Liver (tissue), 9 donors: Measurements from ENCODE around the gene GRID1. TPM values are rescaled to one million over a fixed set of nuclear protein-coding genes. Genes with fewer than 3 reads are reported as not detected.

Experiments
- DNase-seq: peaks from one replicate; pipeline ENCODE4 v3.0.0-alpha.2; 2017; ENCODE audit warnings: low spot score
- H3K27ac ChIP-seq, 2 donors: one replicate each; pipeline ENCODE4 v1.7.0; 2013; ENCODE audit warnings: inconsistent platforms in 2 of 2, low read length in 2 of 2, control low read depth in 1 of 2, low read depth in 1 of 2, mild to moderate bottlenecking in 1 of 2
- H3K27me3 ChIP-seq, 4 donors: one replicate each; pipeline versions ENCODE4 v1.6.1 to v1.7.0; 2013; ENCODE audit warnings: low read length in 3 of 4, inconsistent platforms in 1 of 4, mild to moderate bottlenecking in 1 of 4, moderate library complexity in 1 of 4; ENCODE audit not compliant: control insufficient read depth in 4 of 4, insufficient read depth in 4 of 4
- H3K36me3 ChIP-seq, 4 donors: one replicate each; pipeline versions ENCODE4 v1.6.1 to v1.7.0; 2013; ENCODE audit warnings: low read length in 3 of 4, mild to moderate bottlenecking in 3 of 4, low read depth in 1 of 4, moderate library complexity in 1 of 4; ENCODE audit not compliant: control insufficient read depth in 4 of 4, insufficient read depth in 3 of 4
- H3K4me1 ChIP-seq, 4 donors: one replicate each; pipeline versions ENCODE4 v1.6.1 to v1.7.0; 2013; ENCODE audit warnings: low read length in 3 of 4, mild to moderate bottlenecking in 3 of 4, moderate library complexity in 1 of 4; ENCODE audit not compliant: control insufficient read depth in 4 of 4, insufficient read depth in 4 of 4
- H3K4me3 ChIP-seq, 3 donors: one replicate each; pipeline versions ENCODE4 v1.6.1 to v1.7.0; 2013; ENCODE audit warnings: low read length in 3 of 3, control low read depth in 1 of 3, low read depth in 1 of 3, mild to moderate bottlenecking in 1 of 3
- H3K9ac ChIP-seq, 2 donors: one replicate each; pipeline ENCODE4 v1.7.0; 2013; ENCODE audit warnings: low read length in 2 of 2, mild to moderate bottlenecking in 2 of 2, moderate library complexity in 2 of 2, control low read depth in 1 of 2, low read depth in 1 of 2
- H3K9me3 ChIP-seq, 4 donors: one replicate each; pipeline versions ENCODE4 v1.6.1 to v1.7.0; 2013; ENCODE audit warnings: low read length in 3 of 4; ENCODE audit not compliant: control insufficient read depth in 4 of 4
- FOXA1 ChIP-seq: IDR thresholded peaks from 2 replicates; pipeline ENCODE4 v1.6.1; 2016; ENCODE audit warnings: antibody characterized with exemption
- FOXA2 ChIP-seq: IDR thresholded peaks from 2 replicates; pipeline ENCODE4 v1.6.1; 2016; ENCODE audit warnings: antibody characterized with exemption
- GABPA ChIP-seq, 2 donors: IDR thresholded peaks in 1 of 2; conservative IDR thresholded peaks in 1 of 2; 2 replicates each; pipeline ENCODE4 v1.6.1; 2016; ENCODE audit warnings: antibody characterized with exemption in 2 of 2, mild to moderate bottlenecking in 1 of 2, moderate library complexity in 1 of 2
- HNF4A ChIP-seq, 2 donors: conservative IDR thresholded peaks; 2 replicates each; pipeline ENCODE4 v1.6.1; 2016; ENCODE audit warnings: antibody characterized with exemption in 2 of 2, mild to moderate bottlenecking in 2 of 2
- REST ChIP-seq: IDR thresholded peaks from 2 replicates; pipeline ENCODE4 v1.6.1; 2016; ENCODE audit warnings: antibody characterized with exemption, mild to moderate bottlenecking
- RXRA ChIP-seq, 2 donors: IDR thresholded peaks; 2 replicates each; pipeline ENCODE4 v1.6.1; 2017 to 2018; ENCODE audit warnings: antibody characterized with exemption in 2 of 2, mild to moderate bottlenecking in 1 of 2
- SP1 ChIP-seq: IDR thresholded peaks from 2 replicates; pipeline ENCODE4 v1.6.1; 2018; ENCODE audit warnings: antibody characterized with exemption, mild to moderate bottlenecking
- YY1 ChIP-seq: IDR thresholded peaks from 2 replicates; pipeline ENCODE4 v1.6.1; 2016; ENCODE audit warnings: antibody characterized with exemption, mild to moderate bottlenecking
- ZBTB33 ChIP-seq: IDR thresholded peaks from 2 replicates; pipeline ENCODE4 v1.6.1; 2016; ENCODE audit warnings: antibody characterized with exemption
- WGBS: extraction: QIAGEN DNeasy Blood & Tissue Kit; methylation state at CpG from one replicate; pipeline ENCODE4 v1.1.7; 2013; 5-methylcytosine and 5-hydroxymethylcytosine counted together
- polyA plus RNA-seq, 2 donors: library from polyadenylated mRNA; stranded (reverse) in 1 of 2; unstranded in 1 of 2; fragments of 200-250 nt in 1 of 2; fragments of >200 nt in 1 of 2; fragmentation: Nextera tagmentation in 1 of 2; extraction: Ambion mirVana in 1 of 2; gene quantifications; one replicate each; pipeline versions ENCODE4 v1.2.1 to v1.2.3, GENCODE V29; 2013 to 2015
- total RNA-seq, 2 donors: library from RNA; depleted of rRNA; stranded (reverse); fragments of >200 nt; gene quantifications; one replicate each; pipeline ENCODE4 v1.2.3, GENCODE V29; 2014
- TF ChIP-seq, protein P1 (sequence below): IDR thresholded peaks from 2 replicates; pipeline ENCODE4 v1.6.1; 2016; ENCODE audit warnings: antibody characterized with exemption
- TF ChIP-seq, protein P2 (sequence below): fragments of 150-350 bp; IDR thresholded peaks from 2 replicates; pipeline ENCODE4 v1.5.1; 2017; ENCODE audit warnings: improper control_type of control experiment, low read depth, low read length; ENCODE audit not compliant: missing input control
- donor health status: healthy.
- donor health status: healthy.
- donor health status: healthy.
- donor health status: healthy.
- donor health status: healthy.

The GRID1 gene
- total and polyA plus RNA-seq, 4 donors, result 0.09 to 0.17 (median 0.14) TPM; not detected in 1

GRCh38 chr10:85617751-85618546 lies 748.6 kb downstream of the GRID1 start:
- H3K9ac ChIP-seq, result no peak overlapping the region
- no peaks in the 10 kb centered on the region for H3K4me1 ChIP-seq
- WGBS, result 88% methylated on average over 9 of the region's 9 CpGs
- no peaks in the 10 kb centered on the region for H3K9me3 ChIP-seq
- H3K4me3 ChIP-seq, result no peak overlapping the region
- TF ChIP-seq RXRA (IDR thresholded peaks at IDR 0.05) (no peak), FOXA1 (no peak), SP1 (no peak)
- no peaks in the 10 kb centered on the region for H3K27me3 ChIP-seq
- H3K27ac ChIP-seq, result no peak overlapping the region
- no peaks in the 10 kb centered on the region for H3K36me3 ChIP-seq
- DNase-seq, result no peak

GRCh38 chr10:85615556-85615955 lies 751.0 kb downstream of the GRID1 start:
- WGBS, result 97% methylated on average over 4 of the region's 4 CpGs

More at GRCh38 chr10:85615556-85615955, 751.0 kb downstream of the GRID1 start:
- Histone ChIP-seq H3K27ac (no peak overlapping the region), H3K4me1 (no peaks in the 10 kb centered on the region), H3K9ac (no peak overlapping the region), H3K4me3 (no peak overlapping the region), H3K9me3 (no peaks in the 10 kb centered on the region), H3K27me3 (no peaks in the 10 kb centered on the region), H3K36me3 (no peaks in the 10 kb centered on the region)
- no peak for DNase-seq
- TF ChIP-seq YY1 (no peak), SP1 (no peak), GABPA (IDR thresholded peaks at IDR 0.05 in 1 of 2, conservative IDR thresholded peaks at IDR 0.05 in 1 of 2) (no peak), ZBTB33 (no peak), REST (no peak), RXRA (IDR thresholded peaks at IDR 0.05) (no peak), FOXA2 (no peak), HNF4A (conservative IDR thresholded peaks at IDR 0.05) (no peak)
- TF ChIP-seq, protein P1, sequence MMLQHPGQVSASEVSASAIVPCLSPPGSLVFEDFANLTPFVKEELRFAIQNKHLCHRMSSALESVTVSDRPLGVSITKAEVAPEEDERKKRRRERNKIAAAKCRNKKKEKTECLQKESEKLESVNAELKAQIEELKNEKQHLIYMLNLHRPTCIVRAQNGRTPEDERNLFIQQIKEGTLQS, result no peak
- TF ChIP-seq, protein P2, sequence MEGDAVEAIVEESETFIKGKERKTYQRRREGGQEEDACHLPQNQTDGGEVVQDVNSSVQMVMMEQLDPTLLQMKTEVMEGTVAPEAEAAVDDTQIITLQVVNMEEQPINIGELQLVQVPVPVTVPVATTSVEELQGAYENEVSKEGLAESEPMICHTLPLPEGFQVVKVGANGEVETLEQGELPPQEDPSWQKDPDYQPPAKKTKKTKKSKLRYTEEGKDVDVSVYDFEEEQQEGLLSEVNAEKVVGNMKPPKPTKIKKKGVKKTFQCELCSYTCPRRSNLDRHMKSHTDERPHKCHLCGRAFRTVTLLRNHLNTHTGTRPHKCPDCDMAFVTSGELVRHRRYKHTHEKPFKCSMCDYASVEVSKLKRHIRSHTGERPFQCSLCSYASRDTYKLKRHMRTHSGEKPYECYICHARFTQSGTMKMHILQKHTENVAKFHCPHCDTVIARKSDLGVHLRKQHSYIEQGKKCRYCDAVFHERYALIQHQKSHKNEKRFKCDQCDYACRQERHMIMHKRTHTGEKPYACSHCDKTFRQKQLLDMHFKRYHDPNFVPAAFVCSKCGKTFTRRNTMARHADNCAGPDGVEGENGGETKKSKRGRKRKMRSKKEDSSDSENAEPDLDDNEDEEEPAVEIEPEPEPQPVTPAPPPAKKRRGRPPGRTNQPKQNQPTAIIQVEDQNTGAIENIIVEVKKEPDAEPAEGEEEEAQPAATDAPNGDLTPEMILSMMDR, result no peak
